ENCODE results near the gene AKAIN1.

- TF ChIP-seq, protein P1, sequence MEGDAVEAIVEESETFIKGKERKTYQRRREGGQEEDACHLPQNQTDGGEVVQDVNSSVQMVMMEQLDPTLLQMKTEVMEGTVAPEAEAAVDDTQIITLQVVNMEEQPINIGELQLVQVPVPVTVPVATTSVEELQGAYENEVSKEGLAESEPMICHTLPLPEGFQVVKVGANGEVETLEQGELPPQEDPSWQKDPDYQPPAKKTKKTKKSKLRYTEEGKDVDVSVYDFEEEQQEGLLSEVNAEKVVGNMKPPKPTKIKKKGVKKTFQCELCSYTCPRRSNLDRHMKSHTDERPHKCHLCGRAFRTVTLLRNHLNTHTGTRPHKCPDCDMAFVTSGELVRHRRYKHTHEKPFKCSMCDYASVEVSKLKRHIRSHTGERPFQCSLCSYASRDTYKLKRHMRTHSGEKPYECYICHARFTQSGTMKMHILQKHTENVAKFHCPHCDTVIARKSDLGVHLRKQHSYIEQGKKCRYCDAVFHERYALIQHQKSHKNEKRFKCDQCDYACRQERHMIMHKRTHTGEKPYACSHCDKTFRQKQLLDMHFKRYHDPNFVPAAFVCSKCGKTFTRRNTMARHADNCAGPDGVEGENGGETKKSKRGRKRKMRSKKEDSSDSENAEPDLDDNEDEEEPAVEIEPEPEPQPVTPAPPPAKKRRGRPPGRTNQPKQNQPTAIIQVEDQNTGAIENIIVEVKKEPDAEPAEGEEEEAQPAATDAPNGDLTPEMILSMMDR (IDR thresholded peaks at IDR 0.05; ENCODE audit: low read length), result no peak
- no peak for TF ChIP-seq EZH2 (IDR thresholded peaks at IDR 0.05; ENCODE audit: borderline replicate concordance, low read length)
Observed at GRCh38 chr18:5146093-5146492, 51.0 kb downstream of the AKAIN1 start.
